NCI-H2171 (cell line): ENCODE results near the gene SUZ12.
"Not testable (repeated sequence)": the region's sequence is repeated elsewhere in the genome, so short reads cannot be mapped to it uniquely, and the experiment has no call there.

Experiments
- DNase-seq: peaks from one replicate; lab custom pipeline; 2025; lab: John Stamatoyannopoulos, UW

The SUZ12 gene

DNA sequence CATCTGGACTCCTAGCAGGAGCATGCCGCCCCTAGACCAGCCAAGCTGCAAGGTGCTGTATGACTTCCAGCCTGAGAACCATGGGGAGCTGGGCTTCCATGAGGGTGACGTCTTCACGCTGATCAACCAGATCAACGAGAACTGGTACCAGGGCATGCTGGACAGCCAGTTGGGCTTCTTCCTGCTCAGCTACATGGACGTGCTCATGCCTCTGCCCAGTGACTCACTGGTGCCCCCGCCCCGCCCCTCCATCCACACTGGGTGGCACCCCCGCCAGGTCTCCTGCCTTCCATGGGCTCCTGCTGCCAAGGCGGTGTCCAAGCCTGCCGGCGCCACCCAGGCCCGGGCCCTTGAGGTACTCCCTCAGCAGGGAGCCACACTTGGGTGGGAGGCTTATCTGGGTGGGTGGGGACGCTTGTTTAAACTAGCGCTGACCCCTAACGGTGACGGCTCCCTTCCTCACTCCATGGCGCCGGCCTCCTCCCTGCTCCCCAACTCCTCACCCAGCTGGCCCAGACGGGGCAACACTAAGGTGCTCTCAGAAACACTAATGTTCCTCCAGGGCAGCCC, 104.6 kb downstream of the SUZ12 start:
- not testable (repeated sequence) for DNase-seq

- not testable (repeated sequence) for DNase-seq
Measured at GRCh38 chr17:32042266-32042665, 105.5 kb downstream of the SUZ12 start.

DNA sequence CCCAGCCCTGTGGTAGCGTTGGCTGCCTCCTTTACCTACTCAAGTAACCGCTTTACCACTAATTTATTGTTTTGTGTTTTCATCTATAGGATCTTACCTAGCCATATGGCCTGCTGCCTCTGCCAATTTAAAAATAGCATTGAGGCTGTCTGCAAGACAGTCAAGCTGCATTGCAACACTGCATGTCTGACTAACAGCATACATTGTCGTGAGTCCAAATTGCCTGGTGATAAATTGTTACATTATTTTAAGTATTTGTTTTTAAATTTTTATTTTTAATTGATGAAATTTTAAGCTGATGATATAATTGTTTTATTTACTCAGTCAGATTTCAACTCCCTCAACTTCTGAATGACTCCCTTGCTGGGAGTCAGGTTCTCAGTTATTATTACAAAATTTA, 108.8 kb downstream of the SUZ12 start:
- DNase-seq, result not testable (repeated sequence)

- not testable (repeated sequence) for DNase-seq
Measured at GRCh38 chr17:32047663-32048062, 110.9 kb downstream of the SUZ12 start.
